Esophagus muscularis mucosa (tissue), 4 donors: ENCODE data around the gene HTR3D. TPM values are rescaled to one million over a fixed set of nuclear protein-coding genes. Genes with fewer than 3 reads are reported as not detected.

Experiments used
- DNase-seq: peaks from one replicate; pipeline ENCODE4 v3.0.0-alpha.2; 2017; ENCODE audit errors: extremely low spot score
- H3K27ac ChIP-seq, 4 donors: fragments of 200-600 bp; sonication (generic); replicated peaks in 1 of 4; 1 replicate in 3 of 4; 2 replicates in 1 of 4; pipeline ENCODE4 v1.5.1; 2016 to 2019; ENCODE audit warnings: mild to moderate bottlenecking in 1 of 4
- H3K27me3 ChIP-seq, 4 donors: fragments of 200-600 bp; sonication (generic); one replicate each; pipeline versions ENCODE4 v1.5.1 to v1.6.0; 2016 to 2019
- H3K36me3 ChIP-seq, 4 donors: fragments of 200-600 bp; sonication (generic); one replicate each; pipeline ENCODE4 v1.5.1; 2016 to 2019
- H3K4me1 ChIP-seq, 4 donors: fragments of 200-600 bp; sonication (generic); one replicate each; pipeline ENCODE4 v1.5.1; 2016 to 2019
- H3K4me3 ChIP-seq, 4 donors: fragments of 200-600 bp; sonication (generic); 1 replicate in 2 of 4; 2 replicates in 2 of 4; pipeline ENCODE4 v1.5.1; 2016 to 2019; ENCODE audit warnings: mild to moderate bottlenecking in 4 of 4, moderate library complexity in 1 of 4
- H3K9me3 ChIP-seq, 4 donors: fragments of 200-600 bp; sonication (generic); 1 replicate in 3 of 4; 2 replicates in 1 of 4; pipeline ENCODE4 v1.5.1; 2016 to 2019
- CTCF ChIP-seq, 3 experiments: fragments of 200-600 bp in 2 of 3; fragments of 450-650 bp in 1 of 3; sonication (generic) in 2 of 3; IDR thresholded peaks; one replicate each; pipeline ENCODE4 v1.5.1; 2017 to 2019; ENCODE audit warnings: antibody characterized with exemption in 3 of 3, mild to moderate bottlenecking in 2 of 3, moderate library complexity in 1 of 3
- EP300 ChIP-seq: sonication (generic); formaldehyde crosslinking; IDR thresholded peaks from one replicate; pipeline ENCODE4 v1.6.1; 2017; ENCODE audit warnings: antibody characterized with exemption
- POLR2A ChIP-seq: fragments of 450-650 bp; IDR thresholded peaks from one replicate; pipeline ENCODE4 v1.6.1; 2017; ENCODE audit warnings: antibody characterized with exemption, moderate library complexity, mild to moderate bottlenecking, low read depth
- POLR2AphosphoS5 ChIP-seq, 2 donors: sonication (generic); formaldehyde crosslinking; IDR thresholded peaks; one replicate each; pipeline ENCODE4 v1.6.1; 2017; ENCODE audit warnings: antibody characterized with exemption in 2 of 2
- WGBS: methylation state at CpG from one replicate; pipeline ENCODE4 v1.1.5; 2018; 5-methylcytosine and 5-hydroxymethylcytosine counted together
- intact Hi-C: fragments of 100-400 bp; cut with DNase I; formaldehyde crosslinking; loops from one replicate; pipeline ENCODE4 v1.15.1; 2023
- total RNA-seq, 4 donors: library from RNA; depleted of rRNA; stranded (reverse); fragments of >200 nt; gene quantifications; one replicate each; pipeline versions ENCODE4 v1.1.0 to v1.2.1, GENCODE V29; 2016

The HTR3D gene
- total RNA-seq: not detected

- H3K27me3 ChIP-seq: no peaks in the 10 kb centered on the region
- no peak within 1 kb of the TSS for H3K27ac ChIP-seq
- DNase-seq: no peak
- intact Hi-C loops: no loop called here
- H3K9me3 ChIP-seq: no peaks in the 10 kb centered on the region
- H3K36me3 ChIP-seq: no peaks in the 10 kb centered on the region
- H3K4me3 ChIP-seq: no peak within 1 kb of the TSS
- H3K4me1 ChIP-seq: no peaks in the 10 kb centered on the region
- no peak for TF ChIP-seq CTCF (IDR thresholded peaks at IDR 0.05)
- TF ChIP-seq POLR2AphosphoS5 (IDR thresholded peaks at IDR 0.05): no peak
- TF ChIP-seq POLR2A: no peak
- no peak for TF ChIP-seq EP300
- 65% methylated on average over 4 of the region's 4 CpGs for WGBS
These were observed at the start of gene HTR3D for GRCh38 chr3:184031187-184031792. HTR3D (plus strand) TSS chr3:184031742; CDS start chr3:184031742, 0 bp downstream.

GRCh38 chr3:183981990-183982644 lies 49.4 kb upstream of the HTR3D start:
- TF ChIP-seq EP300 (no peak), POLR2AphosphoS5 (IDR thresholded peaks at IDR 0.05) (no peak), POLR2A (no peak), CTCF (IDR thresholded peaks at IDR 0.05) (no peak)
- intact Hi-C loops: no loop called here

GRCh38 chr3:183984127-183984740 lies 47.3 kb upstream of the HTR3D start:
- Histone ChIP-seq H3K4me1 (peaks cover 0 to 30% (median 18%) of the 10 kb centered on the region in 4 donors), H3K36me3 (peaks cover 18 to 85% (median 62%) of the 10 kb centered on the region in 4 donors), H3K27me3 (no peaks in the 10 kb centered on the region), H3K27ac (peak overlapping the region in 3 of 4 donors; percentile 28 to 39 (median 32)), H3K4me3 (no peak overlapping the region), H3K9me3 (no peaks in the 10 kb centered on the region)
- DNase-seq: no peak
- WGBS: 71% methylated on average over 4 of the region's 4 CpGs
- no peak for TF ChIP-seq POLR2AphosphoS5 (IDR thresholded peaks at IDR 0.05)
- no peak for TF ChIP-seq POLR2A
- TF ChIP-seq EP300: no peak
- TF ChIP-seq CTCF (IDR thresholded peaks at IDR 0.05): no peak
- intact Hi-C loops: no loop called here

More at GRCh38 chr3:183981990-183982644, 49.4 kb upstream of the HTR3D start:
- Histone ChIP-seq H3K4me1 (peaks cover 0 to 30% (median 18%) of the 10 kb centered on the region in 4 donors), H3K36me3 (peaks cover 2 to 84% (median 60%) of the 10 kb centered on the region in 4 donors), H3K4me3 (no peak overlapping the region), H3K27ac (no peak overlapping the region), H3K27me3 (no peaks in the 10 kb centered on the region), H3K9me3 (no peaks in the 10 kb centered on the region)
- DNase-seq: no peak
- WGBS: 78% methylated on average over 6 of the region's 6 CpGs

- TF ChIP-seq POLR2A (no peak), CTCF (IDR thresholded peaks at IDR 0.05) (no peak), EP300 (no peak), POLR2AphosphoS5 (IDR thresholded peaks at IDR 0.05) (no peak)
These were observed 46.5 kb upstream of the HTR3D start for GRCh38 chr3:183984749-183985729.

More at GRCh38 chr3:183984749-183985729, 46.5 kb upstream of the HTR3D start:
- H3K9me3 ChIP-seq: no peaks in the 10 kb centered on the region
- peaks cover 18 to 83% (median 58%) of the 10 kb centered on the region in 4 donors for H3K36me3 ChIP-seq
- H3K27ac ChIP-seq: peak overlapping the region in 3 of 4 donors; percentile 28 to 47 (median 44)
- no peak for DNase-seq
- 52% methylated on average over 11 of the region's 11 CpGs for WGBS
- H3K27me3 ChIP-seq: no peaks in the 10 kb centered on the region
- intact Hi-C loops: no loop called here
- H3K4me3 ChIP-seq: no peak overlapping the region
- H3K4me1 ChIP-seq: peaks cover 0 to 26% (median 18%) of the 10 kb centered on the region in 4 donors
